Measurements from ENCODE around the gene NPSR1.
"Not testable (repeated sequence)": the region's sequence is repeated elsewhere in the genome, so short reads cannot be mapped to it uniquely, and the experiment has no call there.

NPSR1 gene

GRCh38 chr7:34845666-34846361 is 187.8 kb downstream of the NPSR1 start:
- no peaks in the 10 kb centered on the region for H3K36me3 Mint-ChIP-seq (ENCODE audit: low read depth)
- H3K27me3 Mint-ChIP-seq (ENCODE audit: low read depth): no peaks in the 10 kb centered on the region
- H3K4me1 Mint-ChIP-seq (ENCODE audit: low read depth): no peaks in the 10 kb centered on the region
- no peaks in the 10 kb centered on the region for H3K9me3 Mint-ChIP-seq
- no peak overlapping the region for H3K4me3 Mint-ChIP-seq
- H3K27ac Mint-ChIP-seq: no peak overlapping the region

GRCh38 chr7:34846976-34847375 is 189.0 kb downstream of the NPSR1 start:
- H3K4me1 Mint-ChIP-seq (ENCODE audit: low read depth): no peaks in the 10 kb centered on the region
- H3K4me3 Mint-ChIP-seq: no peak overlapping the region
- H3K36me3 Mint-ChIP-seq (ENCODE audit: low read depth): no peaks in the 10 kb centered on the region
- H3K27me3 Mint-ChIP-seq (ENCODE audit: low read depth): no peaks in the 10 kb centered on the region
- no peaks in the 10 kb centered on the region for H3K9me3 Mint-ChIP-seq
- H3K27ac Mint-ChIP-seq: no peak overlapping the region

- H3K9me3 Mint-ChIP-seq: no peaks in the 10 kb centered on the region
- no peaks in the 10 kb centered on the region for H3K36me3 Mint-ChIP-seq (ENCODE audit: low read depth)
- no peak overlapping the region for H3K4me3 Mint-ChIP-seq
- H3K27me3 Mint-ChIP-seq (ENCODE audit: low read depth): no peaks in the 10 kb centered on the region
- no peaks in the 10 kb centered on the region for H3K4me1 Mint-ChIP-seq (ENCODE audit: low read depth)
- H3K27ac Mint-ChIP-seq: no peak overlapping the region
Measured at GRCh38 chr7:34848670-34849069, 190.7 kb downstream of the NPSR1 start.

DNA sequence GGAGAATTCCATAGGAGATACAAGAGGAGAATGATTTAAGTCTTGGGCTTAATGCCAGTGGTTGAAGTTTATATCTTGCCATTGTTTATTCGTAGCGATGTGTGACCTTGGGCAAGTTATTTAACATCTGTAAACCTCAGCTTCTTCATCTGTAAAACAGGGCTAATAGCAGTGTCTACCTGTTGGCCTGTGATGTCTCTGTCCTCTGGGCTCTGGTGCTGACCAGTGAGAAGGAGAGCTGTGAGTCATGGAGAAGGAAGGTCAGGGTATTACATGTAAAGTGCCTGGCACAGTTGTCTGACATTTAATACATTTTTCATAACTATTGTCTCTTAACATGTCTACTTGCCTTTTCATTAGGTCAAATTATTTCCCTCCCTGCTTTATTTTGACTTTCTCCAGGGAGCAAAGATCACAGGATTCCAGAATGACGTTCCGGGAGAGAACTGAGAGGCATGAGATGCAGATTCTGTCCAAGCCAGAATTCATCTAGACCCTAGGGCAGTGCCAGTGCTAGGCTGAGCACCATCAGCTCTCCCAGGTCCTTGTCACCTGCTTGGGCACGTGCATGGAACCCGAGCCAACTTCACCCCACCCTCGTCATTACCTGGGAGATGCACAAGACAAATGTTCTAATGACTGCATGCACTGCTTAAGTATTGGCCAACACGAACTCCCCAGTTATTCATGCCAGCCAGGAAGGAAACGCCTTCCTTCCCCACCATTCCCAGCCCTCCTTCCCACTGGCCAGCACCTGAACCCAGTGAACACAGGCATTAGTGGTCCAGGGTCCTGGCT is 191.3 kb downstream of the NPSR1 start:
- no peaks in the 10 kb centered on the region for H3K36me3 Mint-ChIP-seq (ENCODE audit: low read depth)
- H3K4me3 Mint-ChIP-seq: no peak overlapping the region
- H3K9me3 Mint-ChIP-seq: no peaks in the 10 kb centered on the region
- H3K27ac Mint-ChIP-seq: no peak overlapping the region
- H3K27me3 Mint-ChIP-seq (ENCODE audit: low read depth): no peaks in the 10 kb centered on the region
- no peaks in the 10 kb centered on the region for H3K4me1 Mint-ChIP-seq (ENCODE audit: low read depth)

DNA sequence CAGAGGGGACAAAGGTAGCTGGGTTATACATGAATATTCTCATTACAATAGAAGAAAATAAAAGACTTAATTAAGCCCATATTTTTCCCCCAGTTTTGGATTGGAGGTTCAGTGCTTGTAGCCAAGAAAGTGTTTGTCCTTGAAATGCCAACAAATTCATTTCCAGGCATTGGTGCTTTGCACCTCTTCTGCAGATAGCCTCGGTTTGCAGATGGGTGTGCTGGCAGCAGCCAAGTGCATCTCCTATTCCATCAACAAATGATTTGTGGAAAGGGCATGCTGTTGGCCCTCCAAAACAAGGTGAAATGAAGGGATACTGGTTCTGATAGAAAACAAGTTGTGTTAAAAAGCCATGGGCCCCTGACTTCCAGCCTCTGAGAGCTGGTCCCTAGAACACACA is 192.0 kb downstream of the NPSR1 start:
- Mint-ChIP-seq H3K27me3 (ENCODE audit: low read depth) (no peaks in the 10 kb centered on the region), H3K9me3 (no peaks in the 10 kb centered on the region), H3K36me3 (ENCODE audit: low read depth) (no peaks in the 10 kb centered on the region), H3K4me1 (ENCODE audit: low read depth) (no peaks in the 10 kb centered on the region), H3K4me3 (no peak overlapping the region), H3K27ac (no peak overlapping the region)

- Mint-ChIP-seq H3K27me3 (ENCODE audit: low read depth) (no peaks in the 10 kb centered on the region), H3K36me3 (ENCODE audit: low read depth) (no peaks in the 10 kb centered on the region), H3K4me1 (ENCODE audit: low read depth) (no peaks in the 10 kb centered on the region), H3K27ac (no peak overlapping the region), H3K4me3 (no peak overlapping the region), H3K9me3 (no peaks in the 10 kb centered on the region)
Measured at GRCh38 chr7:34850681-34851080, 192.7 kb downstream of the NPSR1 start.

DNA sequence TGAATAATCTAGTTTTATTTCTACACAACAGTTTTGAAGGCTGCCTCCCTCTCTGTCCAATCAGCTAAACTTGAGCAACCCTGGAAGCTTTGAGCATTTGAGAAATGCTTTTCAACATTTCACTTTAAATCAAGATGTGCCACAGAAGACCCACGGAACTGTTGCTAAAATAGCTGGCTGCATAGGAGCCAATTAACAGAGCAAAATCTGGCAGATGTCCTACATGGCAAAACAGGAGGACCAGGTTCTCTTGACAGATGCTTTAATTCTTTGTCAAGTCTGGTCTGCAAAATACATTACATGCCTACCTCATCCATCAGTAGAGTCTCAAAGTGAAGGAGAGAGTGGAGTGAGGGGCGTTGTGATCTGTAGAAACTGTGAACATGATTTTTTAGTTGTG is 193.4 kb downstream of the NPSR1 start:
- H3K4me3 Mint-ChIP-seq: no peak overlapping the region
- no peaks in the 10 kb centered on the region for H3K4me1 Mint-ChIP-seq (ENCODE audit: low read depth)
- H3K9me3 Mint-ChIP-seq: no peaks in the 10 kb centered on the region
- H3K36me3 Mint-ChIP-seq (ENCODE audit: low read depth): no peaks in the 10 kb centered on the region
- H3K27ac Mint-ChIP-seq: no peak overlapping the region
- no peaks in the 10 kb centered on the region for H3K27me3 Mint-ChIP-seq (ENCODE audit: low read depth)

- H3K36me3 Mint-ChIP-seq (ENCODE audit: low read depth); H3K4me3 Mint-ChIP-seq; H3K9me3 Mint-ChIP-seq; H3K27ac Mint-ChIP-seq; H3K27me3 Mint-ChIP-seq (ENCODE audit: low read depth); H3K4me1 Mint-ChIP-seq (ENCODE audit: low read depth): not testable (repeated sequence)
Measured at GRCh38 chr7:34858444-34858843, 200.4 kb downstream of the NPSR1 start.

GRCh38 chr7:34859281-34859680 is 201.3 kb downstream of the NPSR1 start:
- not testable (repeated sequence) for H3K36me3 Mint-ChIP-seq (ENCODE audit: low read depth); H3K4me3 Mint-ChIP-seq

DNA sequence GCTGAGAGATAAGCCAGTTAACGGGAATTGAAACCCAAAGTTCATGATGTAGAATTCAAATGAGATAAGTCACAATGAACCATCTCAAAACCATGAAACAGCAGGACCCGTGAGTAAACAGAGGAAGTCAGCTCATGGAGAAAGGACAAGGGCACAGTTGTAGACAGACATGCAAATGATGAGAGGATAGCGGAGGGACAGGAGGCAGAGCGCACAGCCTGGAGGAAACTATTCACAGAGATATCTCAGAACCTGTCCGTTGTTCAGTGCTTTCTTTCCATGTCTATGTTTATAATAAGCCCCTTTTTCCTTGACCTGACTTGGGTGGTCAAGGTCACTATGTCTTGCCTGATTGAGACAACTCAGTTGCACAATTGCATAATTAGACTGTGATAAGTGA is 208.2 kb downstream of the NPSR1 start:
- not testable (repeated sequence) for H3K27ac Mint-ChIP-seq; H3K9me3 Mint-ChIP-seq; H3K4me3 Mint-ChIP-seq; H3K4me1 Mint-ChIP-seq (ENCODE audit: low read depth); H3K36me3 Mint-ChIP-seq (ENCODE audit: low read depth); H3K27me3 Mint-ChIP-seq (ENCODE audit: low read depth)

More at GRCh38 chr7:34859281-34859680, 201.3 kb downstream of the NPSR1 start:
- not testable (repeated sequence) for H3K4me1 Mint-ChIP-seq (ENCODE audit: low read depth); H3K9me3 Mint-ChIP-seq; H3K27ac Mint-ChIP-seq; H3K27me3 Mint-ChIP-seq (ENCODE audit: low read depth)

DNA sequence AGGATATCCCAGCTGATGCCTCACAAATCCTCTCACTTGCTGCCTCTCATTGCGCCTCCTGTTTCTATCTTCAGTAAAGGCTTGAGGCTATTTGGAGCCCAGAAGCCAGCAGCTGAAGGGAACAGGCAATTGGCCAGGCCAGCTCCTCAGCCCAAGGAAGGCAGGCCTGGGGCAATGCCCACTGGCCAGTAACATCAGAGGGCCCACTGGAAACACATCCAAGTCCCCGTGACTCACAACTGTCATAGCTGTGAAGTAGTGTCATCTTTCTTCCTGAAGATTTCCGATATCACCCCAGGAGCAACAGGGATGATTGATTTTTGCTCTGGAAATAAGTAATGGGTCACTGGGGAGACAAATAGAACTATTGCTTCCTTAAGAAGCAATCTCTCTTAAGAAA is 209.3 kb downstream of the NPSR1 start:
- H3K4me1 Mint-ChIP-seq (ENCODE audit: low read depth); H3K36me3 Mint-ChIP-seq (ENCODE audit: low read depth); H3K27me3 Mint-ChIP-seq (ENCODE audit: low read depth); H3K9me3 Mint-ChIP-seq; H3K27ac Mint-ChIP-seq; H3K4me3 Mint-ChIP-seq: not testable (repeated sequence)

GRCh38 chr7:34868602-34869001 is 210.6 kb downstream of the NPSR1 start:
- not testable (repeated sequence) for H3K27ac Mint-ChIP-seq; H3K9me3 Mint-ChIP-seq; H3K4me3 Mint-ChIP-seq; H3K4me1 Mint-ChIP-seq (ENCODE audit: low read depth); H3K36me3 Mint-ChIP-seq (ENCODE audit: low read depth); H3K27me3 Mint-ChIP-seq (ENCODE audit: low read depth)

DNA sequence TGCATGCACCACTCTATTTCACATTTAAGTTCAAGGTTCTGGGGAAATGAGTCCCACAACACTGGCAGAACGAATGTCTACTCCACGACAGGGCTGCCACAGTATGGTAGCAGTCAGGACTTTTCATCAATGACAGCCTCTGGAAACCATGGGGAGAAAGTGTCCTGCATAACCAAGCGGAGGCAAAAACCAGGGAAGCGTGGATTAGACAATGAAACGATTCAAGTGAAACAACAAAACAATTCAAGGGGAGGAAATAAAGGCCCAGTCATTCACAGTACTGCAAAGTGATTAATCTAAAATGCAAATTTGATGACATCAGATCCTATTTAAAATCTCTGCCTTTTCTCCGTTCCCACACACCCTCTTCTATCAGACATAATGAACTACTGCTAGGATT is 211.0 kb downstream of the NPSR1 start:
- Mint-ChIP-seq H3K4me3 (no peak overlapping the region), H3K36me3 (ENCODE audit: low read depth) (no peaks in the 10 kb centered on the region), H3K27me3 (ENCODE audit: low read depth) (no peaks in the 10 kb centered on the region), H3K4me1 (ENCODE audit: low read depth) (no peaks in the 10 kb centered on the region), H3K27ac (no peak overlapping the region), H3K9me3 (no peaks in the 10 kb centered on the region)

DNA sequence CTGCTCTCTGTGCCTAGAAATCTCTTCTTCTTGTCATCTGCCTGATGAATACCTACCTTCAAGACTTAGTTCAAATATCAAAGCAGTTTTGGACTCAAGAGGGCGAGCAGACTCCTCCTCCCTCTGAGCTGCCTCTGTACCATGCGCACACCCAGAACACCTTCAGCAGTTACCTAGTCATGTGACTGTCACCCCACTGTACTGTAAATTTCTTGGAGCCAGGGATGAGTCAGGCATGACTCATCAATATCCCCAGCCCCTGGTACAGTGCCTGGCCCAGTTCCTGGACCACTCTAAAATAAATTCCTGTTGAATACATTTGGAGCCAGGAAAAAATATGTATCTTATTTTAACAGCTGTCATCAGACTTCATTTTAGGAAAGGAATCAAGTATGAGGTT is 212.0 kb downstream of the NPSR1 start:
- H3K4me3 Mint-ChIP-seq; H3K27ac Mint-ChIP-seq; H3K9me3 Mint-ChIP-seq; H3K36me3 Mint-ChIP-seq (ENCODE audit: low read depth); H3K27me3 Mint-ChIP-seq (ENCODE audit: low read depth); H3K4me1 Mint-ChIP-seq (ENCODE audit: low read depth): not testable (repeated sequence)

GRCh38 chr7:34874329-34874728 is 216.3 kb downstream of the NPSR1 start:
- H3K27ac Mint-ChIP-seq; H3K36me3 Mint-ChIP-seq (ENCODE audit: low read depth); H3K27me3 Mint-ChIP-seq (ENCODE audit: low read depth); H3K9me3 Mint-ChIP-seq; H3K4me3 Mint-ChIP-seq; H3K4me1 Mint-ChIP-seq (ENCODE audit: low read depth): not testable (repeated sequence)

Measured in T-helper 1 cell treated with Interleukin-12 subunit alpha and Interleukin-12 subunit beta and Interleukin-4 antibody, amounts not matched to agents 30 μg/mL and 1 μg/mL, for 36 hours (primary cell).